GM13977 (cell line): ENCODE measurements around the gene DDX51.

ENCODE experiments used
- DNase-seq: peaks from one replicate; pipeline ENCODE4 v3.0.0; 2012; ENCODE audit warnings: low spot score
- CTCF ChIP-seq: IDR thresholded peaks from 2 replicates; pipeline ENCODE4 v1.5.1; 2012; ENCODE audit warnings: mild to moderate bottlenecking, control low read depth; ENCODE audit not compliant: insufficient read depth; ENCODE audit errors: extremely low read depth, missing control alignments
- in situ Hi-C: fragments of 300-500 bp; cut with MboI; formaldehyde crosslinking; loops from one replicate; pipeline ENCODE4 v1.12.0; 2022; ENCODE audit warnings: low sequenced_read_pairs, low pct_unique_long_range_greater_than_20kb, mixed read lengths, inconsistent platforms; ENCODE audit not compliant: unreplicated experiment

DDX51 gene

GRCh38 chr12:132094269-132094891 is 49.7 kb downstream of the DDX51 start:
- TF ChIP-seq CTCF: no peak
- no peak for DNase-seq
- in situ Hi-C loops: no loop called here

- in situ Hi-C loops: no loop called here
- TF ChIP-seq CTCF: no peak
- no peak for DNase-seq
Observed at GRCh38 chr12:132089407-132089910, 54.7 kb downstream of the DDX51 start.
